Tibial nerve (tissue), 4 donors: ENCODE results near the gene GLG1. TPM values are rescaled to one million over a fixed set of nuclear protein-coding genes. Genes with fewer than 3 reads are reported as not detected.
"Not testable (repeated sequence)": the region's sequence is repeated elsewhere in the genome, so short reads cannot be mapped to it uniquely, and the experiment has no call there.

Source experiments
- DNase-seq, 2 donors: peaks; one replicate each; pipeline ENCODE4 v3.0.0-alpha.2; 2019; ENCODE audit warnings: low spot score in 2 of 2
- H3K27ac ChIP-seq, 4 donors: fragments of 200-600 bp; sonication (generic) in 3 of 4; one replicate each; pipeline ENCODE4 v1.5.1; 2017 to 2019; ENCODE audit warnings: mild to moderate bottlenecking in 1 of 4
- H3K27me3 ChIP-seq, 2 donors: fragments of 200-600 bp; sonication (generic) in 1 of 2; one replicate each; pipeline versions ENCODE4 v1.5.1 to v1.6.0; 2017 to 2019
- H3K36me3 ChIP-seq, 3 donors: fragments of 200-600 bp; sonication (generic); one replicate each; pipeline ENCODE4 v1.5.1; 2018 to 2019
- H3K4me1 ChIP-seq, 4 donors: fragments of 200-600 bp; sonication (generic) in 3 of 4; one replicate each; pipeline ENCODE4 v1.5.1; 2017 to 2019
- H3K4me3 ChIP-seq, 4 donors: fragments of 200-600 bp; sonication (generic) in 3 of 4; one replicate each; pipeline ENCODE4 v1.5.1; 2017 to 2019; ENCODE audit warnings: mild to moderate bottlenecking in 1 of 4, moderate library complexity in 1 of 4
- H3K9me3 ChIP-seq, 4 donors: fragments of 200-600 bp; sonication (generic) in 3 of 4; one replicate each; pipeline ENCODE4 v1.5.1; 2017 to 2019
- CTCF ChIP-seq, 5 experiments: fragments of 200-600 bp in 3 of 5; fragments of 450-650 bp in 2 of 5; sonication (generic) in 3 of 5; IDR thresholded peaks; one replicate each; pipeline ENCODE4 v1.5.1; 2016 to 2019; ENCODE audit warnings: antibody characterized with exemption in 5 of 5, mild to moderate bottlenecking in 3 of 5, moderate library complexity in 2 of 5
- EP300 ChIP-seq, 2 donors: sonication (generic); formaldehyde crosslinking; IDR thresholded peaks; one replicate each; pipeline ENCODE4 v1.6.1; 2017; ENCODE audit warnings: antibody characterized with exemption in 2 of 2, mild to moderate bottlenecking in 1 of 2
- POLR2A ChIP-seq, 2 donors: fragments of 450-650 bp; IDR thresholded peaks; one replicate each; pipeline ENCODE4 v1.6.1; 2017; ENCODE audit warnings: antibody characterized with exemption in 2 of 2, mild to moderate bottlenecking in 2 of 2, moderate library complexity in 2 of 2
- WGBS, 2 donors: methylation state at CpG; one replicate each; pipeline ENCODE4 v1.1.5; 2018; 5-methylcytosine and 5-hydroxymethylcytosine counted together
- total RNA-seq, 4 donors: library from RNA; depleted of rRNA; stranded (reverse); fragments of >200 nt; gene quantifications; one replicate each; pipeline ENCODE4 v1.1.0, GENCODE V29; 2016

The GLG1 gene
- total RNA-seq, 4 donors from 2014 or later = 161 to 176 (median 170) TPM

- not testable (repeated sequence) for DNase-seq, H3K27ac ChIP-seq, H3K36me3 ChIP-seq, H3K4me1 ChIP-seq, H3K9me3 ChIP-seq, H3K27me3 ChIP-seq, H3K4me3 ChIP-seq
- 86 to 92% methylated on average over 3 to 4 of the region's 4 CpGs for WGBS, 2 donors
Observed at GRCh38 chr16:74534650-74535049, 72.3 kb downstream of the GLG1 start.

- no peak for DNase-seq
Observed at GRCh38 chr16:74524926-74525325, 82.0 kb downstream of the GLG1 start.

GRCh38 chr16:74524117-74524516 is 82.8 kb downstream of the GLG1 start:
- Histone ChIP-seq H3K36me3 (peaks cover 0 to 21% (median 4%) of the 10 kb centered on the region in 3 donors), H3K4me1 (no peaks in the 10 kb centered on the region), H3K27me3 (no peaks in the 10 kb centered on the region), H3K9me3 (no peaks in the 10 kb centered on the region), H3K4me3 (no peak overlapping the region), H3K27ac (no peak overlapping the region)
- WGBS, 2 donors = 96 to 98% methylated on average over 5 of the region's 5 CpGs
- no peak for DNase-seq
- TF ChIP-seq POLR2A (IDR thresholded peaks at IDR 0.05) = no peak
- no peak for TF ChIP-seq EP300 (IDR thresholded peaks at IDR 0.05)
- TF ChIP-seq CTCF (IDR thresholded peaks at IDR 0.05) = no peak

More at GRCh38 chr16:74524926-74525325, 82.0 kb downstream of the GLG1 start:
- H3K9me3 ChIP-seq = no peaks in the 10 kb centered on the region
- TF ChIP-seq POLR2A (IDR thresholded peaks at IDR 0.05) (no peak), CTCF (IDR thresholded peaks at IDR 0.05) (no peak), EP300 (IDR thresholded peaks at IDR 0.05) (no peak)
- H3K4me3 ChIP-seq = no peak overlapping the region
- peaks cover 0 to 21% (median 4%) of the 10 kb centered on the region in 3 donors for H3K36me3 ChIP-seq
- no peaks in the 10 kb centered on the region for H3K4me1 ChIP-seq
- H3K27ac ChIP-seq = no peak overlapping the region
- no peaks in the 10 kb centered on the region for H3K27me3 ChIP-seq

- DNase-seq, H3K27ac ChIP-seq, H3K9me3 ChIP-seq, H3K4me3 ChIP-seq, H3K4me1 ChIP-seq, H3K27me3 ChIP-seq: not testable (repeated sequence)
- peaks cover 0 to 21% (median 4%) of the 10 kb centered on the region in 3 donors for H3K36me3 ChIP-seq
- 91 to 99% methylated on average over 3 of the region's 3 CpGs for WGBS, 2 donors
Observed at GRCh38 chr16:74523706-74524105, 83.2 kb downstream of the GLG1 start.

- Histone ChIP-seq H3K4me1 (no peaks in the 10 kb centered on the region), H3K27ac (no peak overlapping the region), H3K9me3 (no peaks in the 10 kb centered on the region), H3K4me3 (no peak overlapping the region), H3K36me3 (peaks cover 0 to 16% (median 4%) of the 10 kb centered on the region in 3 donors), H3K27me3 (no peaks in the 10 kb centered on the region)
- 87 to 94% methylated on average over 6 of the region's 6 CpGs for WGBS, 2 donors
- TF ChIP-seq EP300 (IDR thresholded peaks at IDR 0.05) (no peak), POLR2A (IDR thresholded peaks at IDR 0.05) (no peak), CTCF (IDR thresholded peaks at IDR 0.05) (no peak)
- DNase-seq = no peak
Observed at GRCh38 chr16:74522160-74522559, 84.8 kb downstream of the GLG1 start.

GRCh38 chr16:74521691-74522090 is 85.2 kb downstream of the GLG1 start:
- TF ChIP-seq POLR2A (IDR thresholded peaks at IDR 0.05) (no peak), CTCF (IDR thresholded peaks at IDR 0.05) (no peak), EP300 (IDR thresholded peaks at IDR 0.05) (no peak)
- Histone ChIP-seq H3K9me3 (no peaks in the 10 kb centered on the region), H3K27ac (no peak overlapping the region), H3K4me3 (no peak overlapping the region), H3K4me1 (no peaks in the 10 kb centered on the region), H3K36me3 (peaks cover 0 to 16% (median 4%) of the 10 kb centered on the region in 3 donors), H3K27me3 (no peaks in the 10 kb centered on the region)
- no peak for DNase-seq
- 55 to 62% methylated on average over 4 of the region's 4 CpGs for WGBS, 2 donors

- not testable (repeated sequence) for H3K9me3 ChIP-seq, H3K27ac ChIP-seq, H3K36me3 ChIP-seq, H3K4me1 ChIP-seq, H3K27me3 ChIP-seq, DNase-seq, H3K4me3 ChIP-seq
- WGBS, 2 donors = 90 to 100% methylated on average over 1 of the region's 1 CpG
Observed at GRCh38 chr16:74518934-74519333, 88.0 kb downstream of the GLG1 start.
